Epithelial cell of esophagus (primary cell): ENCODE results near the gene BRD9.
"Not testable (repeated sequence)": the region's sequence is repeated elsewhere in the genome, so short reads cannot be mapped to it uniquely, and the experiment has no call there.

Experiments used
- DNase-seq: peaks from one replicate; pipeline ENCODE4 v3.0.0; 2010; ENCODE audit warnings: low read depth
- H3K4me3 ChIP-seq: 2 replicates; pipeline ENCODE4 v1.5.1; 2011; ENCODE audit warnings: mild to moderate bottlenecking, low read length, control low read depth
- CTCF ChIP-seq: IDR thresholded peaks from 2 replicates; pipeline ENCODE4 v1.5.1; 2011; ENCODE audit warnings: low read depth, mild to moderate bottlenecking, low read length, control low read depth, inconsistent platforms; ENCODE audit not compliant: insufficient read depth; ENCODE audit errors: missing control alignments

The BRD9 gene

GRCh38 chr5:933251-933861 is 40.8 kb upstream of the BRD9 start:
- DNase-seq, result no peak
- H3K4me3 ChIP-seq, result no peak overlapping the region
- TF ChIP-seq CTCF, result no peak

DNA sequence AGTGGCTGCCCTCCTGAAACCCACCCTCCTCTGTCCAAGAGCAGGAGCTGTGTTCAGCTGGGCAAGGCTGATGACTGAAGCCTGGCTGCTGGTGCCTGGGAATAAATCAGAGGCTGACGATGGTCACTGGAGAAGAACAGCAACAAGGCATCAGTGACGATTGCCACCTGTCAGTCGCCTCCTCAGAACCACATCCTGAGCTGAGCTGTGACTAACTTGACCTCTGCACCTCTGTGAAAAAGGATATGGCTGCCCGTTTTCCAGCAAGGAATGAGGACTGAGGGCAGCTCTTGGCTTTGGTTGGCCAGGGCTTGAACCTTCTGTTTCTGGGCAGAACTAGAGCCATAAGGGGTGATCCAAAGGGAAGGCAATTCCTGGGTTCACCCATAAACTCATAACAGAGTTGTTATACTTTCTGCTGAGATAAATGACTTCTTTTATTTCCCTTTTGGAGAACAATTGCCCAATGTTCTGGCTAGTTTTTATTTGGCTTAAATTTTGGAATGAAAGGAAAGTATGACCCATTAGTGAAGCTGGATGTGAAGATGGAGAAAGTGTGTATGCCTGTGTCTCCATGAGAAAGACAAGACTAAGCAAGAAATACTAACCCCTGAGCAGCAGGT is 40.1 kb upstream of the BRD9 start:
- DNase-seq, result no peak
- TF ChIP-seq CTCF, result no peak
- H3K4me3 ChIP-seq, result no peak overlapping the region

- DNase-seq, result no peak
- no peak overlapping the region for H3K4me3 ChIP-seq
- no peak for TF ChIP-seq CTCF
Measured at GRCh38 chr5:932151-932627, 39.6 kb upstream of the BRD9 start.

DNA sequence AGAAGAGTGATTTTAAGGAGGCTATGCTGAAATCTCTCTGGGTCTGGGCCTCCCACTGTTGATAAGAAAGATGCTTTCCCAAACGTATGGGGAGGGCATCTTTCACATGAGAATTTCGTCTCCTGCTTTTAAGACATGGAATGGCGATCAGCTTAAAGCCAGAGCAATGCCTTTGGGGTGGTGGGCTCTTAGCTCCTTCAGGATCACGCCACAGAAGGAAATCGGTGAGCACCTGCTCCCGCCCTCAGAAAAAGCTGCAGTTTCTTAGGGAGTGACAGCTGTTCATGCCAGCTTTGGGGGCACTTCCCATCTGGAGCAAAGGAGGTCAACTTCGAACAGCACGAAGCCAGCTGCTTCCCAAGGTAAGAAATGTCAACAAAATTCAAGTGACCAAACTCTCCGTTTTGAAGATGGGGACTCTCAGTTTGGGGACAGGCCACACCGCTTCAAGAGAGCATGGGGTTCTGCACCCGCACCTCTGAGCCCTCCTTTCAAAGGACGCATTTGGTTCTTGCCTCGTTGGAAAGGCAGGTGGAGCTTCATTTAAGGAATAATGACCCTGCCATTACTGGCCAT is 39.1 kb upstream of the BRD9 start:
- DNase-seq, result no peak
- no peak overlapping the region for H3K4me3 ChIP-seq
- no peak for TF ChIP-seq CTCF

GRCh38 chr5:930866-931265 is 38.3 kb upstream of the BRD9 start:
- peak; percentile 24 for DNase-seq
- TF ChIP-seq CTCF, result no peak
- H3K4me3 ChIP-seq, result no peak overlapping the region

- no peak for TF ChIP-seq CTCF
- no peak for DNase-seq
- H3K4me3 ChIP-seq, result no peak overlapping the region
Measured at GRCh38 chr5:929596-929995, 37.0 kb upstream of the BRD9 start.

- not testable (repeated sequence) for H3K4me3 ChIP-seq, DNase-seq
Measured at GRCh38 chr5:929182-929581, 36.6 kb upstream of the BRD9 start.
